Colonic mucosa (tissue), 4 donors: ENCODE data around the gene AMHR2. TPM values are rescaled to one million over a fixed set of nuclear protein-coding genes. Genes with fewer than 3 reads are reported as not detected.

Experiments used
- DNase-seq: peaks from one replicate; pipeline ENCODE4 v3.0.0-alpha.2; 2020
- H3K27ac ChIP-seq: fragments of 200-600 bp; one replicate; pipeline ENCODE4 v1.8.0; 2021
- H3K27me3 ChIP-seq: fragments of 200-600 bp; one replicate; pipeline ENCODE4 v1.8.0; 2021
- H3K36me3 ChIP-seq: fragments of 200-600 bp; one replicate; pipeline ENCODE4 v1.8.0; 2021
- H3K4me1 ChIP-seq: fragments of 200-600 bp; one replicate; pipeline ENCODE4 v1.8.0; 2021; ENCODE audit warnings: mild to moderate bottlenecking
- H3K4me3 ChIP-seq: fragments of 200-600 bp; one replicate; pipeline ENCODE4 v1.8.0; 2021
- H3K9ac ChIP-seq, 2 donors: one replicate each; pipeline ENCODE4 v1.7.0; 2013; ENCODE audit warnings: control low read depth in 2 of 2, low read depth in 2 of 2, low read length in 2 of 2
- H3K9me3 ChIP-seq: fragments of 200-600 bp; one replicate; pipeline ENCODE4 v1.8.0; 2021
- intact Hi-C: fragments of 100-400 bp; cut with DNase I; formaldehyde crosslinking; loops from one replicate; pipeline ENCODE4 v1.14.1; 2022
- total RNA-seq, 2 donors: library from RNA; stranded (reverse); fragmentation: NEBNext Ultra II Directional in 1 of 2; extraction: Animal tissue kit (Norgen Biotek cat#: 25700) in 1 of 2; gene quantifications; one replicate each; pipeline ENCODE4 v1.2.1, GENCODE V29; 2021
- TF ChIP-seq, protein P1 (sequence below): fragments of 200-600 bp; IDR thresholded peaks from one replicate; pipeline ENCODE4 v1.8.0; 2022; ENCODE audit warnings: antibody characterized with exemption, mild to moderate bottlenecking
- donor health status: healthy.
- donor health status: DM: no; HTN: no; CAD: no.
- donor health status: DM: no; HTN: no; CAD: no.

The AMHR2 gene
- total RNA-seq, 2 donors from 2014 or later = 0.17 TPM; not detected in 1

DNA sequence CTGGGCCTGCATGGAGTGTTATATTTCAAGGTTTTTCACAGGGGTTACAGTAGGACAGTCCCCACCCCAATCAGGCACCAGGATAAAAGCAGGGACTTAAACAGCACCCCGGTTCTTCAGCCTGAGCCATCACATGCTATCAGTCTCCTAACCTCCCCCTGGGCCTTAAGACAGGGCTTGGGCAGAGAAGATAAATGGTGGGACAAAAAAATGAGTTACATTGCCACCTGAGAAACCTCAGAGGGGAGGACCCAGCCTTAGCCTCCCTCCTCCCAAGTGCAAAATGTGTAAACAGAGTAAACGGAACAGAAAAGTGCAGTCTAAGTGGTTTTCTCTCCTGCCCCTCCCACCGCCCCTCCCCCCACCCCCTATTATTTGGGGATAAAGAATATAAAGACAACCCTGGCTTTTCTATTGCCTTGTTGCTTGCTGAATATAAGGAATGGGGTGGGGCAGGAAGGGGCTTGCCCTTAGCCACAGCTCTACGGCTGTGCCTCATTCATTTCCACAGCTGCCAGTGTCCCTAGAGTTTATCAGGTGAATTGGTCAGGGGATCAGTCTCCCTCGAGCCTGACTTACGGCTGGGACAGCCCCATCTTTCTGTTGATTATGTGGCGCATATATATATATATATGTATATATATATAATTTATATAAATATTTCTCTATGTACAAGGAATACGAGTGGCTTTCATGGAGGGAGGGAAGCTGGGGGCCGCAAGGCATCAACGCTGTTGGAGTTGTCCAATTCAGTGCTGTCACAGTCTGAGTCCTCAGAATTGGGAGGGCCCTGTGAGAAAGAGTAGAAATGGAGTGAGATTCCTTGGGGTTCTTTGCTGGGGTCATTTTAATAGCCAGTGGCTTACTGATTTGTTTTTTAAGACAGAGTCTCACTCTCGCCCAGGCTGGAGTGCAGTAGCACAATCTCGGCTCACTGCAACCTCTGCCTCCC, 57.1 kb downstream of the AMHR2 start:
- Histone ChIP-seq H3K4me3 (no peak overlapping the region), H3K27me3 (no peaks in the 10 kb centered on the region), H3K36me3 (peaks cover 25% of the 10 kb centered on the region), H3K4me1 (no peaks in the 10 kb centered on the region), H3K9me3 (no peaks in the 10 kb centered on the region), H3K9ac (no peak overlapping the region), H3K27ac (no peak overlapping the region)
- intact Hi-C loops = no loop called here
- TF ChIP-seq, protein P1, sequence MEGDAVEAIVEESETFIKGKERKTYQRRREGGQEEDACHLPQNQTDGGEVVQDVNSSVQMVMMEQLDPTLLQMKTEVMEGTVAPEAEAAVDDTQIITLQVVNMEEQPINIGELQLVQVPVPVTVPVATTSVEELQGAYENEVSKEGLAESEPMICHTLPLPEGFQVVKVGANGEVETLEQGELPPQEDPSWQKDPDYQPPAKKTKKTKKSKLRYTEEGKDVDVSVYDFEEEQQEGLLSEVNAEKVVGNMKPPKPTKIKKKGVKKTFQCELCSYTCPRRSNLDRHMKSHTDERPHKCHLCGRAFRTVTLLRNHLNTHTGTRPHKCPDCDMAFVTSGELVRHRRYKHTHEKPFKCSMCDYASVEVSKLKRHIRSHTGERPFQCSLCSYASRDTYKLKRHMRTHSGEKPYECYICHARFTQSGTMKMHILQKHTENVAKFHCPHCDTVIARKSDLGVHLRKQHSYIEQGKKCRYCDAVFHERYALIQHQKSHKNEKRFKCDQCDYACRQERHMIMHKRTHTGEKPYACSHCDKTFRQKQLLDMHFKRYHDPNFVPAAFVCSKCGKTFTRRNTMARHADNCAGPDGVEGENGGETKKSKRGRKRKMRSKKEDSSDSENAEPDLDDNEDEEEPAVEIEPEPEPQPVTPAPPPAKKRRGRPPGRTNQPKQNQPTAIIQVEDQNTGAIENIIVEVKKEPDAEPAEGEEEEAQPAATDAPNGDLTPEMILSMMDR = no peak
- DNase-seq = no peak

Other genes with a start within 250 kb of the AMHR2 start
- 10 to 100 TPM; 27.5 to 32.3 TPM for gene ZNF740, start 243.1 kb upstream of the AMHR2 start, total RNA-seq
- gene CSAD, start 242.9 kb upstream of the AMHR2 start, total RNA-seq = 10 to 100 TPM in 1 of 2 donors, 1 to 10 TPM in 1; 9.1 to 20.4 TPM
- 1 to 10 TPM; 5.3 to 8.8 TPM for gene ITGB7, start 216.6 kb upstream of the AMHR2 start, total RNA-seq
- gene RARG, start 191.6 kb upstream of the AMHR2 start, total RNA-seq = 10 to 100 TPM; 11.4 to 21.5 TPM
- gene ESPL1, start 155.6 kb upstream of the AMHR2 start, total RNA-seq = 10 to 100 TPM in 1 of 2 donors, 1 to 10 TPM in 1; 9.6 to 34.6 TPM
- gene PFDN5, start 128.3 kb upstream of the AMHR2 start, total RNA-seq = 100 to 1,000 TPM; 247 to 305 TPM
- 10 to 100 TPM; 37.4 to 60.6 TPM for gene MYG1, start 124.2 kb upstream of the AMHR2 start, total RNA-seq
- gene AAAS, start 102.2 kb upstream of the AMHR2 start, total RNA-seq = 10 to 100 TPM; 36.4 to 61.4 TPM
- not detected for gene SP7, start 87.5 kb upstream of the AMHR2 start, total RNA-seq
- 10 to 100 TPM; 83.6 to 96.8 TPM for gene SP1, start 43.7 kb upstream of the AMHR2 start, total RNA-seq
- gene PRR13, start 17.9 kb downstream of the AMHR2 start, total RNA-seq = 100 to 1,000 TPM; 331 to 504 TPM
- gene PCBP2, start 28.2 kb downstream of the AMHR2 start, total RNA-seq = 100 to 1,000 TPM; 579 to 596 TPM
- 1 to 10 TPM; 3.2 to 3.8 TPM for gene MAP3K12, start 75.6 kb downstream of the AMHR2 start, total RNA-seq
- gene TARBP2, start 77.4 kb downstream of the AMHR2 start, total RNA-seq = 10 to 100 TPM; 20.7 to 36.9 TPM
- not detected for gene NPFF, start 83.6 kb downstream of the AMHR2 start, total RNA-seq
- gene ATF7, start 202.5 kb downstream of the AMHR2 start, total RNA-seq = 10 to 100 TPM; 31.1 to 38.5 TPM